Measurements from ENCODE around the gene EGFLAM. TPM values are rescaled to one million over a fixed set of nuclear protein-coding genes. Genes with fewer than 3 reads are reported as not detected.
A peak's percentile ranks its signal among the peaks of the same experiment; 100 is the strongest.

EGFLAM gene
- polyA plus RNA-seq, 3 donors = 7.2 to 11.5 (median 9.6) TPM

DNA sequence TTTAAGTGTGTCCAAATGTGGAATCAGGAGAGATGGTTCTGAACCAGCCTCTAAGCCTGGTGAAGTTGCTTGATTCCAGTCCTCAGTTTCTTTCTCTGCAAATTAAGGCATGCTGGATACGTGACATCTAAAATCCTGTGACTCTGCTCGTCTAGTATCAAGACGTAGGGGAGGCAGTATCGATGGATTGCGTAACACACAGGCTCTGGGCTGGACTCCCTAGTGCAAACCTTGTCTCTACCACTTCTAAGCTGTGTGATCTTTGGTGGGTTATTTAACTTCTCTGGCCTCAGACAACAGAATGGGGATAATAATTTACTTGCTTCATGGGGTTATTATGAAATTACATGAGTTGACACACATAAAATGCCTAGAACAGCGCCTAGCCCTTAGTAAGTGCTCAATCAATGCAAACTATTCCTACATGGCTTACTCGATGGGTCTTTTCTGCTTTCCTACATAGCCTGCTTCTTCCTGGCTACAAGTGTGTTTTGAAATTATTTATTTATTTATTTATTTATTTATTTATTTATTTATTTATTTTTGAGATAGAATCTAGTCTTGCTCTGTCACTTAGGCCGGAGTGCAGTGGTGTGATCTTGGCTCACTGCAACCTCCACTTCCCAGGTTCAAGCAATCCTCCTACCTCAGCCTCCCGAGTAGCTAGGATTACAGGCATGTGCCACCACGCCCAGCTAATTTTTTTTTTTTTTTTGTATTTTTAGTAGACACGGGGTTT, 102.1 kb downstream of the EGFLAM start:
- DNase-seq (ENCODE audit: extremely low read depth in 1 of 11, low read depth in 9 of 11, low spot score in 4 of 11) = no peak

DNA sequence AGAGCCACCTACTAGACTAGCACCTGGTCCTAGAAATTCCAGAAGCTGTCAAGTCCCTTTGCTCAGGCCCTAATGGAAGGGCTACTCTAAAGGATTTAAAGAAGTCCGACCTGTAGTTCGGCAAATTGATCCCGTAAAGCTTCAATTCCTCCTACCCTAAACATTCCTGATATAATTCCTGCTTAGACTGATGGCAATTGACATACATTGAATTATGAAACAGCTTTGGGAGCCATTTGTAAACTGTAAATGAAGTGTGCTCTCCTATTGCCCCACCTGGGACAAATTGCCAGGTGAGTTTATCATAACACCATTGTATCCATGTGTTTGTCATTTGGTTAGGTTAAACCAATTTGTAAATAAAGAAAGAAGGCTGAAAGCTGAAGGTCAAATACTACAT, 104.4 kb downstream of the EGFLAM start:
- DNase-seq (ENCODE audit: extremely low read depth in 1 of 11, low read depth in 9 of 11, low spot score in 4 of 11) = no peak

DNA sequence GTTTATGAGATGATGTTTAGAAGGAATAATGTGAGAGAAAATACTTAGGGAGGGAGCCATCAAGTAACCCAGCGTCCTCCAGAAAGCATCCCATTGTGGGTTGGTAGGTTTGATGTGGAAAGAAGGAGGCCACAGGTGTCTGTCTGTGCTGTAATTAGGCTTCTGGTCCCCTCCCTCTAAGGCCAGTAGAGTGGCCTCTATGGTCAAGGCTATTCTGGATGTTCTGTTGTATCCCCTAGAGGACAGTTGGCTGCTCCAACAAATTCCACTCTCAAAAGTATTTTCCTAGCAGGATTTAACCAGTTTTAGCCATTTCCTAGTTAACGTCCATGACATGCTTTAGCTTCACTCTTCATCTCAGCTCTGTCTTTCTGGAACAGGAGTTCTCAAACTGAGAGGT, 106.5 kb downstream of the EGFLAM start:
- DNase-seq (ENCODE audit: extremely low read depth in 1 of 11, low read depth in 9 of 11, low spot score in 4 of 11) = no peak

DNA sequence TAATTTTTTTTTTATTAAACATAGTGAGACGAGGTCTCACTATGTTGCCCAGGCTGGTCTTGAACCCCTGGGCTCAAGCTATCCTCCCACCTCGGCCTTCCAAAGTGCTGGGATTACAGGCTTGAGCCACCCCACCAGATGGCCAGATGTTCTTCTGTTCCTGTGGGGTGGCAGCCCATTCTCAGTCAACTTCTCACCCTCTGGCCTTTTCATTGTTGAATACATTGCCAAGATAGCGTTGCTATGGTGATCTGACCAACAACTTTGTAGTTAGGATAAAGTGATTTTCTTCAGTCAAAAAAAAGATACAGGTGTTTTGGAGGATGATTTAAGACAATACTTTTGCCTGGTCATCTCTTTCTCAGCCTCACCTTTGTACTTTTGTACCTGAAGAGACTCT, 109.1 kb downstream of the EGFLAM start:
- no peak for DNase-seq (ENCODE audit: extremely low read depth in 1 of 11, low read depth in 9 of 11, low spot score in 4 of 11)

DNA sequence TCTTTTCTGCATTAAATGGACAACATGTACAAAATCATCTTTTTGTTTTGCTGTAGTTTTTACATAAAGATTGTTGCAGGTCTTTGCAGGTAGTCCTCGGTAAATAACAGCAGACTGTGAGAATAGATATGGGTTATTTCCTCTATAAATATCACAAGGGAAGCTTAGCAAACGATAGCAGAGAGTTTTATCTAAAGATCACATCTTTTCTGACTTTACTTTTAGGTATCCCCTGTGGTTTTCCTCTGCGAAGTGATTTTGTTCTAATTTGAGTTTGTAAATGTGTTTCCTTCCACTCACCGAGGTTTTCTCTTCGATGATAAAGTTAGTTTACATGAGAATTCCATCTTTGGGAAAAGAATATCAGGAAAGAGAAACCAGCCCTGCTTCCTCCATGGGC, 109.6 kb downstream of the EGFLAM start:
- DNase-seq (ENCODE audit: extremely low read depth in 1 of 11, low read depth in 9 of 11, low spot score in 4 of 11) = no peak

DNA sequence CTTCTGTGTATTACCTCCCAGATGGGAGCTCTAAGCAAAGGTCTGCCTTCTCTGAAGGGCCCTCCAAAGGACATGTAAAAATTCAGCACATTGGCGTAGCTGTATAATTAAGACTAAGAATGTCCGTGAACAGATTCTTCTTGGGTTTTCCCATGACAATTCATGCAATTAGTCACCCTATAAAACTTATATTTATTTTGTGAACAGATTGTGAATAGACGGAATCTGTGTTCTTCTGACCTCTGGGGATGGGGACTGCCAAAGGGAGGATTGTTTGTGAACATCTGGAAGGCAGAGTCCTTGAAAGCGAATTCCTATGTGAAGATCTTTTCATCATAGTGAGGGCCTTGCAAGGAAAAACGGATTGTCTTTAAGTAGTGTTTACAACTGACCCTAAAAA, 111.3 kb downstream of the EGFLAM start:
- no peak for DNase-seq (ENCODE audit: extremely low read depth in 1 of 11, low read depth in 9 of 11, low spot score in 4 of 11)

DNA sequence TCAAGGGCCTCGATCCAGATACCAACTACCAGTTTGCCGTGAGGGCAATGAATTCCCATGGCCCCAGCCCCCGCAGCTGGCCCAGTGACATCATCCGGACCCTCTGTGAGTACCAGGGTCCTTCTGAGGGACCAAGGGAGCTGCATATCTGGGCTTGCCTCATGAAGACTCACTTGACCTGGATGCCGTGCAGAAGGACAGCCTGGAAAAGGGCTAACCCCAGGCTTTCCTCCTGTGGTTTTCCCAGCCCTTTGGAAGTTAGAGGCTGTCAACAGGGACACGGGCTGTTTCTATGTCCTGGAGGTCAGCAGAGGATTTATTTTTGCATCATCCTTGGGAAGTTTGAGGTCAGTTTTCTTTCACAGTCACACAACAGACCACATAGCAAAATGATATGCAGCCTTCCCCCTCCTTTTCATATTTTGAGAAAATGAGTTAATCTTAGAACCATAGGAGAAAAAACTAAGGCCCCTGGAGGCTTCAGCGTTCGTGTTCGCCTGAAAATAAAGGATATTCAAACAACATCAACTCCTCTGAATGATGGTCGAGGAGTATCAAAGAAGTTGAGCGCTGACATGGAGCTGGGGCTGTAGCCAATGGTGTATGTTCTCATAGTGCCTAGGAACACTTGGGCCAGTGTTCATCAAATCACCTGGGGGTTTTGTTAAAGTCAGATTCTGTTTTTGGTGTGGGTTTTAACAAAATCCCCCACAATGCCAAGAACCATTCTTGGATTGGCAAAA, 112.2 kb downstream of the EGFLAM start:
- no peak for DNase-seq (ENCODE audit: extremely low read depth in 1 of 11, low read depth in 9 of 11, low spot score in 4 of 11)

DNA sequence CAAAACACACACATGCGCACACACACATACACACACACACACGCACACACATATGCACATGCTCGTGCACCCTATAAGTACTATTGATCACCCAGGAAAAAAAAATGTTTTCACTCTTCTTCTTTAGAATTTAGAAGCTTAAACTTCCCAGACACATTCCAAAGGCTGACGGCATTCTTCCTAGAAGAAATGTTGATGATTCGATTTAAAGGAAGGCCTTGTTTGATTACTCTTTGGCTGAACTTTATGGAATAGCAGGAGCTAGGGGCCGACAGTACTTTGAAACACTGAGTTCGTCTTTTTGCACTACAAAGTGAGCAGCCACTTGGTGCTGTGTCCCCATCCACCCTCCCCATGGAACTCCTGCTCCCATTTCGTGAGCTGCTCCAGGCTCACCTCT, 113.2 kb downstream of the EGFLAM start:
- DNase-seq (ENCODE audit: extremely low read depth in 1 of 11, low read depth in 9 of 11, low spot score in 4 of 11) = no peak

DNA sequence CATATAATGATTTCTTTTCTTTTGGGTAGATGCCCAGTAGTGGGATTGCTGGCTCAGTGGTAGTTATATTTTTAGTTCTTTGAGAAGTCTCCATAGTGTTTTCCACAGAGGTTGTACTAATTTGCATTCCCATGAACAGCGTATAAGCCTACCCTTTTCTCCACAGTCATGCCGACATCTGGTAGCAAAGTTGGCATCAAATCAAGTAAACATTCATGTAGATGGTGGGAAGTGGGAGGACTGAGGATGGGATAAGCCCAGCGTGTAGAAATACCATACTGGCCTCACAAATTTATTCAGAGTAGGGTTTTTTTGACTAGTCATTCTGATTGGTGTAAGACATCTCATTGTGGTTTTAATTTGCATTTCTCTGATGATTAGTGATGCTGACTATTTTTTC, 115.4 kb downstream of the EGFLAM start:
- no peak for DNase-seq (ENCODE audit: extremely low read depth in 1 of 11, low read depth in 9 of 11, low spot score in 4 of 11)

DNA sequence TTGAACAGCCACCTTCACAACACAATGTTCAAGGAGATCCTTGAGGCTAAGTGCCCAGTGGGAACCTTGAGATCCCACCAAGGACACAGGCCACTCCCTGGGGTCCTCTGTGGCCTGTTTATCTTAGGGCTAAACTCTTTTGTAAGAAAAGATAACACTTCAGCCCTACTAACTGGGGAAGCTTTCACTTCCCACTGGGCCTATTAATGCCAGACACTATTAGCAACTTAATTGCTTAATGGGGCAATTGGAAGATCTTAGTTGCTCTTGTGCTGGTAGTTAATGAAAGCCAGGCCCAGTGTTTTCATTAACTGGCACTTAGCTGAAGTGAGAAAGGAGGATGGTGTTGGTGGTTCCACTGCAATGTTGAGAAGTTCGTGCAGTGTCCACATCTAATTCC, 117.1 kb downstream of the EGFLAM start:
- DNase-seq (ENCODE audit: extremely low read depth in 1 of 11, low read depth in 9 of 11, low spot score in 4 of 11) = no peak

DNA sequence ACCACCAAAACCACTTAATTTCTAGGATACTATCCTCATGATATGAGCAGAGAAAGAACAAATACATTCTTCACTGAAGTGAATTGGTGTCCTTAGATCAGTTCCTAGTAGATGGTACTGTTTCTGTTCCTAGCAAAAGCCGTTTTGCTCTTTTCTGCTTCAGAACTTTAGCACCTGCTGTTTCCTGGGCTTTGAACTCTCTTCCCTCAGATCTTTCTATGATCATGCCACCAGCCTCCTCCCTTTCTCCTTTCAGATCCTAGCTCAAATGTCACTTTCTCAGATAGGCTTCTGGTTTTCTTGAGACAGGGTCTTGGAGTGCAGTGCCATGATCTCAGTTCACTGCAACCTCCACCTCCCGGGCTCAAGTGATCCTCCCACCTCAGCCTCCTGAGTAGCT, 118.0 kb downstream of the EGFLAM start:
- DNase-seq (ENCODE audit: extremely low read depth in 1 of 11, low read depth in 9 of 11, low spot score in 4 of 11) = no peak

DNA sequence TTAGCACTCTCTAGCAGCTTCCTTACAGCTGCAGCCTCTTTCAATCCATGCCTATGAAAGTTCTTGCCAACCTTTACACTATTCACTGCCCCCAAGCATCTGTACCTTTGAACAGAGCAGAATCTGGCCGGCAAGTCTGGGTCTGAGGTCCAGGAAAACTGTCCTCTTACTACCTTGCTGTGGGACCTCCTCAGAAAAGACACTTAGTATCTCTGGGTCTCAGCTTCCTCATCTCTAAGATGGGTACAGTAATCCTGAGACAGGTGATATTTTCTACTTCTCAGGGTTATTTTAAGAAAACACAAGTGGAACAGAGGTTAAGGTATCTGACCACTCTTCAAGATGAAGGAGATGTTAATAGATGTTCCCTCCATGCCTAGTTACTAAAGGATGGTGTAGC, 120.2 kb downstream of the EGFLAM start:
- DNase-seq (ENCODE audit: extremely low read depth in 1 of 11, low read depth in 9 of 11, low spot score in 4 of 11) = no peak

DNA sequence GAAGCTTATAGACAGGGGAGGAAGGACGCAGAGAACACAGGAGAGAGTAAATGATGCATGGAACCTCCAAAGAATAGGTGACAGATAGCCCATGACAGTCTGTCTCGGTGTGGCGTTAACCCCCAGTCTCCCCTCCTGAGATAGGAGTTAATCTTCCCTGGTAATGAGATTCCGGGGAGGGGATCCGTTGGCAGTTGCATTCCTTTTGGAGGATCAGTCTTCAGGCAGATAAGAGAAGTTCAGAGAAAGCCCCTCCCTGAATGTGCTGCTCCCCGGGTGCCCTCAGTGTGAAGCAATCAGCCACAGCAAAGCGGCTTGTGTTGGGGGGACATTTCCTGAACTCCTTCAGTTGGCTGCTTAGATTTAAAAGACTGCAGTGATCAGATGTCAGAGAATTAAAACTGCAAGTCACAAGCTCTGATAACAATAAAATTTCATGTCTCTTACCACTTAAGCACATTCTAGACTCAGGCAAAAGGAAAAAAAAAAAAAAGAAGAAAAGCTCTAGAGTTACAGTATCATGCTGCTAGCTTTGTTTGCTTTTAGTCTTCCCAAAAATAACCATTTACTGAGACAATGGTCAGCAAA, 121.1 kb downstream of the EGFLAM start:
- peak in 6 of 11 donors; percentile 13 to 30 (median 22) for DNase-seq (ENCODE audit: extremely low read depth in 1 of 11, low read depth in 9 of 11, low spot score in 4 of 11)

DNA sequence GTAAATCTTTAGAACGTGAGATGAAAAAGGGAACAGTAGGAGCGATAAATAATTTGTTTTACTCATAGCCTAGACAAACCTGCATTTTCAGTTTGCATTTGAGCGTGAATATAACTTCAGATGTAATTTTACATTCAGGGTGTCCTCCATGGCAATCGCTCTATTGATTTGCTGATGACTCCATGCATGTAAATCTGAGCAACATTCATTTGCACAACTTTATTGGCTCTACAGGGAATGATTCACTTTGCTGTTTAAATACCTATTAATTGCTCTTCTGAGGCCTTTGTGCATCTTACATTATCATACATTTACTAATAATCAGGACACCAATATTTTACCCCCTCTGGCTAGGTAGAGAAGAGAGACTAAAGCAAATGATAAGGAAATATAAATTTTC, 122.2 kb downstream of the EGFLAM start:
- DNase-seq (ENCODE audit: extremely low read depth in 1 of 11, low read depth in 9 of 11, low spot score in 4 of 11) = no peak

DNA sequence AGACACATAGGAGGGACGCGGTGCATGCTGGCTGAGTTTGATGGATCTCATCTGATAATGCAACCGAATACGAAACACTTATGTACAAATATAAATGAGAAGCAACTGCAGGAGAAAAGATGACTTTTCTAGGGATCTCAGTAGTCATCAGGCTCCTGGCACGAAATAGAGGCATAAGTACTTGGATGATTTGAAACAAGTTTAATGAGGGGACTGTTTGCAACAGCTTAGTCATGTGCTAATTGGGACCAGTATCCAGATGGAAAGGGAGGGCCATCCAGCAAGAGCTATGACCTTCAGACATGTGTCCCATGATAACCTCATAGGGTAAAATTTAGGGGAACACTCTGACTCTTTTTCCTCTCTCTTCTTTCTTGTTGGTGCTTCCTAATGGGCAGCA, 123.0 kb downstream of the EGFLAM start:
- no peak for DNase-seq (ENCODE audit: extremely low read depth in 1 of 11, low read depth in 9 of 11, low spot score in 4 of 11)

DNA sequence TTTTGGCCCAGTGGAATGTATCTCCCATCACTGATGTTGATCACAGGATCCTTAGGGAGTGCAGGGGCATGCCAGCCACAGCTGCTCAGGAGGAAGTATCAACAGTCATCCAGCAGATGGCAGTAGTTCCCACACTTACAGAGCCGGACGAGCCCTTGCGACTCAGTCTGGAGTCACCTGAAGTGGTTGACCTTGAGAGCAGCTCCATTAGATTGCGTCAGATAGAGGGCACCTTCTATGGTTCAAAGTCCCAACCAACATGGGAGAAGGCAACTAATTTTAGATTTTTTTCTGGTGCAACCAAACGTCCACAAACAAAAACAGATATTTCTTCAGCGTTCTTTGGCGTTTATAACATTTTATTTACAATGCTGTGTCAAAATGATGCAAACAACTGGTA, 124.5 kb downstream of the EGFLAM start:
- DNase-seq (ENCODE audit: extremely low read depth in 1 of 11, low read depth in 9 of 11, low spot score in 4 of 11) = peak; percentile 48 to 76 (median 55)

DNA sequence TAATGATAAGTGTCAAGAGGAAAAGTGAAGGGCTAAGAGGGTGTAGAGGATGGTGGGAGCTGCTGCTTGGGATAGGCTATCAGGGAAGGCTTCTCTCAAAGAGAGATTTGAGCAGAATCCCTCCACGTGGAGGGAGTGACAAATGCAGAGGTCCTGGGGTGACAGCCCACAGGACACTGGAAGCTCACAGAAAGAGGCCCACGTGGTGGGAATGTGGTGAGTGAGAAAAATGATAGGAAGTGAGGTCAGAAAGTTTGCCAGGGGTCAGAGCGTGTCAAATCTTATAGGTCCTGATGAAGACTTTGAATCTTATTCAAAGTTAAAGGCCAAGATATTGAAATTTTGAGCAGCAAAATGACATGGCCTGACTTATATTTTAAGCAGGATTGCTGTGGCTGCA, 125.3 kb downstream of the EGFLAM start:
- no peak for DNase-seq (ENCODE audit: extremely low read depth in 1 of 11, low read depth in 9 of 11, low spot score in 4 of 11)

DNA sequence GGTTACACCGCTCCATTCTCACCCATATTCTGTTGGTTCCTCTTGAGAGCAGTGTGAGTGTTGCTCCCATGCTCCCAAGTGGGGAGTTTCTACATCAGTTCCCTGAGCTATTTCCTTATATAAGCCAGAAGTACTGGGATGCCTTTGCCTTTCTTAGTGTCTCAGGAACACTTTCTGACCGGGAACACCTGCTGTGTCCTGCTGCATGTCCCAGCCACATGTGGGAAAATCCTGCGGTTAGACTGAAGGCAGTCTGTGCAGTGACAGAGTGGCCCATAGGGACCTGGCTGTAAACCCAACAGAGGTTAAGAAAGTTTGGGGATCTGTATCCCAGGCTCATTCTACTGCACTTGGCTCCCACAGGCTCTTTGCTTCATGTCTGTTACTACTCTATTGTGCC, 126.0 kb downstream of the EGFLAM start:
- DNase-seq (ENCODE audit: extremely low read depth in 1 of 11, low read depth in 9 of 11, low spot score in 4 of 11) = no peak

DNA sequence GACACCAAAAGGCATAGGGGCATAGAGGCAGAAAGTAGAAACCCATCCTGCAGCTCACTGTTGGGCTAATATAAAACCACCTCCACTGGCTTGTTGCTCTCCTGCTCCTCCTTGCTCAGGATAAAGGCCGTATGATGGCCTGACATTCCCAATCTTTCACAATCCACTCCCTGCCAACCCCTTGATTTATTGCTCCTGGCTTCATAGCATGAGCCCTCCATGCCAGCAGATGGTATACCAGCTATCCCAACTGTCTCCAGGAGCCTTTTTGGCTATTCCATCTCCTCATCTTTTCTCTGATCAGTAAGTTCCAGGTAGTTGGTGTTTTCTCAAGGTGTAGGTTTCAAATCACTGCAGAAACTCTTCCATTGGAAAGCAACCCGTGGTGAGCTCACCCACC, 128.8 kb downstream of the EGFLAM start:
- no peak for DNase-seq (ENCODE audit: extremely low read depth in 1 of 11, low read depth in 9 of 11, low spot score in 4 of 11)

DNA sequence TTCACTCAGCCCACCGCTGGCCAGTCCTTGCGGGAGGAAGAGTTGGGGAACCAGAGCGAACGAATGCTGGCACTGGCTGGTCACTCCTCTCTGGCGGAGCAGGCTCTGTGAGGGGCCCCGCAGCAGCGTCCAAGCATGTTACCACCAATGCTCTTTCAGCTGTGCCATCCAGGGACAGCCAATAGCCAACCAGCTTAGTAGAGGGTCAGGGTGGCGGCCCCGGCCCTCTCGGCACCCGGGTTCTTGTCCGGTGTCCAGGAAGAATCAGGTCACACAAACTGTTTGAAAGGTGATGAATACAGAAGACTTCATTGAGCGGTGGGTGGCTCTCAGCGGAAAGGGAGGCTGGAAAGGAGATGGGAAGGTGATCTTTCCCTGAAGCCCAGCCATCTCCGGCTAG, 135.3 kb downstream of the EGFLAM start:
- DNase-seq (ENCODE audit: extremely low read depth in 1 of 11, low read depth in 9 of 11, low spot score in 4 of 11) = no peak

DNA sequence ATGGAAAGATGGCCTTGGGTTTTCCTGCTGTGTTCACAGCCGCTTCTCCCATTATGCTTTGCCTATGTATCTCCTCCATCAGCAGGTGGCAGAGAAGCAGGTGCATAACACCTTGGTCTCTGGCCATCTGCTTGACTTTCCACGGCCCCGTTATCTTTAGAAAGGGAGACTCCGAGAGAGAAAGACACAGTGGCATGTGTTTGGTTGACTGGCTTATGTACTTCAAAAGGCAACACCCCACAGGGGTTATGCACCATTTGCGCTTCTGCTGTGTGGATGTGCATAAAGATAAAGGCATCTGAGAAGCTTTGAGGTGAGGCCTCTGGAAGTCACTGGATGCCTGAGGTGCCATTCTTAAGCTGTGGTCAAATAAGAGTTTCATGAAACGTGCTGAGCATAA, 138.4 kb downstream of the EGFLAM start:
- no peak for DNase-seq (ENCODE audit: extremely low read depth in 1 of 11, low read depth in 9 of 11, low spot score in 4 of 11)
